ENCODE data around the gene SVIL. TPM values are rescaled to one million over a fixed set of nuclear protein-coding genes. Genes with fewer than 3 reads are reported as not detected.

Gene SVIL
- total RNA-seq, 1 donor from 2014 or later: 72.1 TPM

- TF ChIP-seq, protein P1, sequence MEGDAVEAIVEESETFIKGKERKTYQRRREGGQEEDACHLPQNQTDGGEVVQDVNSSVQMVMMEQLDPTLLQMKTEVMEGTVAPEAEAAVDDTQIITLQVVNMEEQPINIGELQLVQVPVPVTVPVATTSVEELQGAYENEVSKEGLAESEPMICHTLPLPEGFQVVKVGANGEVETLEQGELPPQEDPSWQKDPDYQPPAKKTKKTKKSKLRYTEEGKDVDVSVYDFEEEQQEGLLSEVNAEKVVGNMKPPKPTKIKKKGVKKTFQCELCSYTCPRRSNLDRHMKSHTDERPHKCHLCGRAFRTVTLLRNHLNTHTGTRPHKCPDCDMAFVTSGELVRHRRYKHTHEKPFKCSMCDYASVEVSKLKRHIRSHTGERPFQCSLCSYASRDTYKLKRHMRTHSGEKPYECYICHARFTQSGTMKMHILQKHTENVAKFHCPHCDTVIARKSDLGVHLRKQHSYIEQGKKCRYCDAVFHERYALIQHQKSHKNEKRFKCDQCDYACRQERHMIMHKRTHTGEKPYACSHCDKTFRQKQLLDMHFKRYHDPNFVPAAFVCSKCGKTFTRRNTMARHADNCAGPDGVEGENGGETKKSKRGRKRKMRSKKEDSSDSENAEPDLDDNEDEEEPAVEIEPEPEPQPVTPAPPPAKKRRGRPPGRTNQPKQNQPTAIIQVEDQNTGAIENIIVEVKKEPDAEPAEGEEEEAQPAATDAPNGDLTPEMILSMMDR (IDR thresholded peaks at IDR 0.05; ENCODE audit: insufficient read depth, low read length, poor library complexity, severe bottlenecking): no peak
- no peak for DNase-seq (ENCODE audit: low read depth)
- no peak overlapping the region for H3K4me3 ChIP-seq (ENCODE audit: low read depth, low read length)
- no peaks in the 10 kb centered on the region for H3K36me3 ChIP-seq (ENCODE audit: control insufficient read depth, insufficient read depth, low read length)
- H3K27me3 ChIP-seq (ENCODE audit: control insufficient read depth, insufficient read depth, low read length): no peaks in the 10 kb centered on the region
Observed at GRCh38 chr10:29623797-29624196, 11.0 kb downstream of the SVIL start.

GRCh38 chr10:29622382-29622922, 12.3 kb downstream of the SVIL start:
- H3K4me3 ChIP-seq (ENCODE audit: low read depth, low read length): no peak overlapping the region
- no peaks in the 10 kb centered on the region for H3K36me3 ChIP-seq (ENCODE audit: control insufficient read depth, insufficient read depth, low read length)
- no peak for DNase-seq (ENCODE audit: low read depth)
- TF ChIP-seq, protein P1 (IDR thresholded peaks at IDR 0.05; ENCODE audit: insufficient read depth, low read length, poor library complexity, severe bottlenecking): no peak
- no peaks in the 10 kb centered on the region for H3K27me3 ChIP-seq (ENCODE audit: control insufficient read depth, insufficient read depth, low read length)

- DNase-seq (ENCODE audit: low read depth): peak; percentile 45
- Histone ChIP-seq H3K4me3 (ENCODE audit: low read depth, low read length) (no peak overlapping the region), H3K27me3 (ENCODE audit: control insufficient read depth, insufficient read depth, low read length) (no peaks in the 10 kb centered on the region), H3K36me3 (ENCODE audit: control insufficient read depth, insufficient read depth, low read length) (no peaks in the 10 kb centered on the region)
- TF ChIP-seq, protein P1 (IDR thresholded peaks at IDR 0.05; ENCODE audit: insufficient read depth, low read length, poor library complexity, severe bottlenecking): no peak
Observed at GRCh38 chr10:29621161-29621560, 13.6 kb downstream of the SVIL start.

DNA sequence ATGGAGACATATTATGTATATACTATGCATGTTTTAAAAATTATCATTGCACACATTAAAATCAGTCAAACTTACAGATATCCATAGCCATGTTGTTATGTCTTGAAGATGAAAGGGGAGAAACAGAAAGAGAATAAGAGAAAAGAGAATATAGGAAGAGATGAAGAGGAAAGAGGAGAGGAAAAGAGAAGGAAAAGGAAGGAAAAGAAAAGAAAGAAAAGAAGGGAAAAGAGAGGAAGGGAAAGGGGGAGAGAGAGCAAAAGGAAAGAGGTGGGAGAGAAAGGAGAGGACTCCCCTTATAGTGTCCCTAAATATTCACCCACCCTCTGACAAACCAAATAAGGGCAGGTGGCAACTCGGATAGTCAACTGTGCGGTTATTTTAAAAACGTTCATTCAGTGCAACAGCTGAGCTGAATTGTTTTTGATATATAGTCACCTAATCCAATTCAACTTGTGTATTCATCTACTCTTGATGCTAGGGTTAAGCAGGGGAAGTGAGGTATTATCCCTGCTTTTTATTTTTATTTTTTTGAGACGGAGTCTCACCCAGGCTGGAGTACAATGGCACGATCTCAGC, 14.6 kb downstream of the SVIL start:
- H3K27me3 ChIP-seq (ENCODE audit: control insufficient read depth, insufficient read depth, low read length): no peaks in the 10 kb centered on the region
- TF ChIP-seq, protein P1 (IDR thresholded peaks at IDR 0.05; ENCODE audit: insufficient read depth, low read length, poor library complexity, severe bottlenecking): no peak

GRCh38 chr10:29619241-29619669, 15.5 kb downstream of the SVIL start:
- H3K4me3 ChIP-seq (ENCODE audit: low read depth, low read length): no peak overlapping the region
- DNase-seq (ENCODE audit: low read depth): no peak
- H3K36me3 ChIP-seq (ENCODE audit: control insufficient read depth, insufficient read depth, low read length): no peaks in the 10 kb centered on the region
- no peaks in the 10 kb centered on the region for H3K27me3 ChIP-seq (ENCODE audit: control insufficient read depth, insufficient read depth, low read length)
- TF ChIP-seq, protein P1 (IDR thresholded peaks at IDR 0.05; ENCODE audit: insufficient read depth, low read length, poor library complexity, severe bottlenecking): no peak

More for the DNA sequence above, 14.6 kb downstream of the SVIL start:
- no peak overlapping the region for H3K4me3 ChIP-seq (ENCODE audit: low read depth, low read length)
- DNase-seq (ENCODE audit: low read depth): no peak
- no peaks in the 10 kb centered on the region for H3K36me3 ChIP-seq (ENCODE audit: control insufficient read depth, insufficient read depth, low read length)
